Activated naive CD8-positive, alpha-beta T cell treated with anti-CD3 and anti-CD28 coated beads, Interleukin-2, amount 50 U/mL, for 24 hours (primary cell): Measurements from ENCODE around the gene MET.
A peak's percentile ranks its signal among the peaks of the same experiment; 100 is the strongest.

Experiments used
- ATAC-seq: fragments of 150-1000 bp; cut with Tn5 transposase; one replicate; pipeline ENCODE4 v1.10.0; 2021
- DNase-seq: peaks from one replicate; pipeline ENCODE4 v3.0.0; 2021
- H3K27ac Mint-ChIP-seq: one replicate; pipeline ENCODE4 v1.8.0; 2021; ENCODE audit warnings: mild to moderate bottlenecking, mixed read lengths
- H3K27me3 Mint-ChIP-seq: one replicate; pipeline ENCODE4 v1.8.0; 2021; ENCODE audit warnings: mixed read lengths
- H3K36me3 Mint-ChIP-seq: one replicate; pipeline ENCODE4 v1.8.0; 2021; ENCODE audit warnings: low read depth, mixed read lengths
- H3K4me1 Mint-ChIP-seq: one replicate; pipeline ENCODE4 v1.8.0; 2021; ENCODE audit warnings: mixed read lengths
- H3K4me3 Mint-ChIP-seq: one replicate; pipeline ENCODE4 v1.8.0; 2021; ENCODE audit warnings: mild to moderate bottlenecking, moderate library complexity, mixed read lengths
- H3K9me3 Mint-ChIP-seq: one replicate; pipeline ENCODE4 v1.8.0; 2021; ENCODE audit warnings: mixed read lengths

MET gene

GRCh38 chr7:116780521-116780920 lies 108.5 kb downstream of the MET start:
- H3K36me3 Mint-ChIP-seq, result no peaks in the 10 kb centered on the region
- no peak overlapping the region for H3K27ac Mint-ChIP-seq
- ATAC-seq (peak; percentile 78), DNase-seq (no peak)
- no peaks in the 10 kb centered on the region for H3K27me3 Mint-ChIP-seq
- no peak overlapping the region for H3K4me3 Mint-ChIP-seq
- no peaks in the 10 kb centered on the region for H3K9me3 Mint-ChIP-seq
- peaks cover 24% of the 10 kb centered on the region for H3K4me1 Mint-ChIP-seq

- DNase-seq (no peak), ATAC-seq (no peak)
- H3K4me3 Mint-ChIP-seq, result no peak overlapping the region
- no peaks in the 10 kb centered on the region for H3K36me3 Mint-ChIP-seq
- H3K27me3 Mint-ChIP-seq, result no peaks in the 10 kb centered on the region
- no peaks in the 10 kb centered on the region for H3K9me3 Mint-ChIP-seq
- peaks cover 24% of the 10 kb centered on the region for H3K4me1 Mint-ChIP-seq
- H3K27ac Mint-ChIP-seq, result no peak overlapping the region
These were observed 109.0 kb downstream of the MET start for GRCh38 chr7:116780966-116781365.

GRCh38 chr7:116781584-116781983 lies 109.6 kb downstream of the MET start:
- H3K36me3 Mint-ChIP-seq, result no peaks in the 10 kb centered on the region
- no peaks in the 10 kb centered on the region for H3K9me3 Mint-ChIP-seq
- H3K27ac Mint-ChIP-seq, result no peak overlapping the region
- no peak for ATAC-seq
- peaks cover 18% of the 10 kb centered on the region for H3K4me1 Mint-ChIP-seq
- no peak for DNase-seq
- no peaks in the 10 kb centered on the region for H3K27me3 Mint-ChIP-seq
- no peak overlapping the region for H3K4me3 Mint-ChIP-seq

GRCh38 chr7:116782177-116782711 lies 110.2 kb downstream of the MET start:
- H3K4me1 Mint-ChIP-seq, result peaks cover 14% of the 10 kb centered on the region
- H3K27ac Mint-ChIP-seq, result no peak overlapping the region
- DNase-seq (no peak), ATAC-seq (no peak)
- H3K36me3 Mint-ChIP-seq, result no peaks in the 10 kb centered on the region
- H3K9me3 Mint-ChIP-seq, result no peaks in the 10 kb centered on the region
- H3K4me3 Mint-ChIP-seq, result no peak overlapping the region
- H3K27me3 Mint-ChIP-seq, result no peaks in the 10 kb centered on the region

GRCh38 chr7:116783666-116784318 lies 111.8 kb downstream of the MET start:
- Mint-ChIP-seq H3K4me1 (peaks cover 6% of the 10 kb centered on the region), H3K36me3 (no peaks in the 10 kb centered on the region), H3K4me3 (no peak overlapping the region), H3K9me3 (no peaks in the 10 kb centered on the region), H3K27me3 (no peaks in the 10 kb centered on the region), H3K27ac (no peak overlapping the region)
- ATAC-seq, result no peak
- DNase-seq, result no peak

GRCh38 chr7:116784647-116785046 lies 112.7 kb downstream of the MET start:
- no peak overlapping the region for H3K4me3 Mint-ChIP-seq
- DNase-seq (no peak), ATAC-seq (no peak)
- H3K4me1 Mint-ChIP-seq, result peaks cover 6% of the 10 kb centered on the region
- H3K27ac Mint-ChIP-seq, result no peak overlapping the region
- H3K36me3 Mint-ChIP-seq, result no peaks in the 10 kb centered on the region
- no peaks in the 10 kb centered on the region for H3K9me3 Mint-ChIP-seq
- H3K27me3 Mint-ChIP-seq, result no peaks in the 10 kb centered on the region

- H3K9me3 Mint-ChIP-seq, result no peaks in the 10 kb centered on the region
- ATAC-seq, result no peak
These were observed 113.8 kb downstream of the MET start for GRCh38 chr7:116785843-116786242.

GRCh38 chr7:116786791-116787443 lies 114.9 kb downstream of the MET start:
- no peaks in the 10 kb centered on the region for H3K9me3 Mint-ChIP-seq
- DNase-seq (no peak), ATAC-seq (peak; percentile 93)
- H3K27ac Mint-ChIP-seq, result no peak overlapping the region
- H3K27me3 Mint-ChIP-seq, result no peaks in the 10 kb centered on the region
- H3K4me1 Mint-ChIP-seq, result no peaks in the 10 kb centered on the region
- no peaks in the 10 kb centered on the region for H3K36me3 Mint-ChIP-seq
- H3K4me3 Mint-ChIP-seq, result no peak overlapping the region

More at GRCh38 chr7:116785843-116786242, 113.8 kb downstream of the MET start:
- H3K36me3 Mint-ChIP-seq, result no peaks in the 10 kb centered on the region
- no peak for DNase-seq
- no peaks in the 10 kb centered on the region for H3K27me3 Mint-ChIP-seq
- peaks cover 1% of the 10 kb centered on the region for H3K4me1 Mint-ChIP-seq
- no peak overlapping the region for H3K4me3 Mint-ChIP-seq
- no peak overlapping the region for H3K27ac Mint-ChIP-seq

- Mint-ChIP-seq H3K9me3 (no peaks in the 10 kb centered on the region), H3K4me3 (no peak overlapping the region), H3K27me3 (no peaks in the 10 kb centered on the region), H3K36me3 (no peaks in the 10 kb centered on the region), H3K4me1 (no peaks in the 10 kb centered on the region), H3K27ac (no peak overlapping the region)
- ATAC-seq, result no peak
- DNase-seq, result no peak
These were observed 115.9 kb downstream of the MET start for GRCh38 chr7:116787881-116788280.

- Mint-ChIP-seq H3K36me3 (no peaks in the 10 kb centered on the region), H3K9me3 (no peaks in the 10 kb centered on the region), H3K4me3 (no peak overlapping the region), H3K4me1 (no peaks in the 10 kb centered on the region), H3K27me3 (no peaks in the 10 kb centered on the region), H3K27ac (no peak overlapping the region)
- ATAC-seq, result no peak
- DNase-seq, result no peak
These were observed 116.7 kb downstream of the MET start for GRCh38 chr7:116788572-116789197.

- Mint-ChIP-seq H3K9me3 (no peaks in the 10 kb centered on the region), H3K27me3 (no peaks in the 10 kb centered on the region), H3K4me3 (no peak overlapping the region), H3K36me3 (no peaks in the 10 kb centered on the region), H3K27ac (no peak overlapping the region), H3K4me1 (no peaks in the 10 kb centered on the region)
- ATAC-seq, result no peak
- no peak for DNase-seq
These were observed 118.0 kb downstream of the MET start for GRCh38 chr7:116790025-116790424.

GRCh38 chr7:116792813-116793212 lies 120.8 kb downstream of the MET start:
- Mint-ChIP-seq H3K4me3 (no peak overlapping the region), H3K4me1 (no peaks in the 10 kb centered on the region), H3K9me3 (no peaks in the 10 kb centered on the region), H3K27me3 (no peaks in the 10 kb centered on the region), H3K36me3 (no peaks in the 10 kb centered on the region), H3K27ac (no peak overlapping the region)
- no peak for ATAC-seq
- DNase-seq, result no peak

- Mint-ChIP-seq H3K27me3 (no peaks in the 10 kb centered on the region), H3K4me1 (no peaks in the 10 kb centered on the region), H3K4me3 (no peak overlapping the region), H3K36me3 (no peaks in the 10 kb centered on the region), H3K27ac (no peak overlapping the region), H3K9me3 (no peaks in the 10 kb centered on the region)
- no peak for ATAC-seq
- no peak for DNase-seq
These were observed 121.9 kb downstream of the MET start for GRCh38 chr7:116793795-116794340.

- no peak for DNase-seq
- Mint-ChIP-seq H3K36me3 (no peaks in the 10 kb centered on the region), H3K4me3 (no peak overlapping the region), H3K4me1 (peaks cover 5% of the 10 kb centered on the region), H3K27me3 (peaks cover 10% of the 10 kb centered on the region), H3K27ac (no peak overlapping the region), H3K9me3 (no peaks in the 10 kb centered on the region)
- ATAC-seq, result no peak
These were observed 124.5 kb downstream of the MET start for GRCh38 chr7:116796471-116796870.

GRCh38 chr7:116797612-116798011 lies 125.6 kb downstream of the MET start:
- Mint-ChIP-seq H3K9me3 (no peaks in the 10 kb centered on the region), H3K4me3 (no peak overlapping the region), H3K27me3 (peaks cover 11% of the 10 kb centered on the region), H3K27ac (no peak overlapping the region), H3K36me3 (no peaks in the 10 kb centered on the region), H3K4me1 (peaks cover 10% of the 10 kb centered on the region)
- ATAC-seq (no peak), DNase-seq (no peak)
